Measurements from ENCODE around the gene CEBPG.

The CEBPG gene

DNA sequence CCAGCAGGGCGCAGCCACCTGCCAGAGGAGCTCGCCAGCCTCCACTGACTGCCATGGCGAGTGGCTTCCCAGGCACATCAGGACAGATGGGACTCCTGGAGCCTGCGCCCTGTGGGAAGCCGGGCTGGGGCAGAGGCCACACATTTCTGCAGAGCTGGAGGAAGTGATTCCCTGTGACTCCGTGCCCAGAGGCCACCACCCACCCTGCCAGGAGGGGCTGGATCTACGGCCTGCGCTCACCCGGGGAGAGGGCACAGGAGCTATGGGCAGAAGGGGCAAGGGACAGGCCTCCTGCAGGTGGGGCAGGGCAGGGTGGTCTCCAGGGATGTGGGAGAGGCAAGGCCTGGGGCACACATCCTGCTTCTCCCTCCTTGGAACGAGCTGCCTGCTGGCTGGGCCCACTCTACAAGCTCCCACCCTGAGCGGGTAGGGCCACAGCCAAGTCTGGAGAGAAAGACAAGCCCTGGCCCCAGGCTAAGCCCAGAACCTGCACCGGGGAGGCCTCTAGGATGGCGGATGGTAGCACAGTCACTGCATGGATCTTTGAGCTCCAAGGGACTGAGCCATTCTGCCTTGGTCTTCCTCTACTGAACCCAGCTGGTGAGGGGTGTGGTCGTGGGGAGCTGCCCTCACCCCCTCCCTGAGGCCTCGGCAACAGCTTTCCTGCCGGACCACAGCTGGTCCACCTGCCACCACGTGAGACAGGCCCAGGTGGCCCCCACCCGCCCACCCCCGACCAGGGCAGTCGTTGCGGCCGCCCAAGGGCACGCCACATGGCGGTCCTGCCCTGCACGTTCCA lies 40.6 kb downstream of the CEBPG start:
- Histone ChIP-seq H3K36me3 (ENCODE audit: insufficient read depth, low read length) (no peaks in the 10 kb centered on the region), H3K27me3 (ENCODE audit: insufficient read depth, low read length, poor library complexity, severe bottlenecking) (no peaks in the 10 kb centered on the region), H3K4me1 (ENCODE audit: insufficient read depth, low read length, poor library complexity, severe bottlenecking) (peaks cover 3% of the 10 kb centered on the region), H2AFZ (ENCODE audit: low read length) (no peak overlapping the region), H3K9ac (ENCODE audit: low read depth, low read length, poor library complexity, severe bottlenecking) (no peak overlapping the region), H3K4me3 (ENCODE audit: low read length, poor library complexity, severe bottlenecking) (no peak overlapping the region), H3K9me2 (replicated peaks; ENCODE audit: low read depth, low read length) (no peaks in the 10 kb centered on the region), H3K4me2 (ENCODE audit: low read depth, low read length, poor library complexity, severe bottlenecking) (no peak overlapping the region), H3K9me3 (ENCODE audit: insufficient read depth, low read depth, low read length) (no peaks in the 10 kb centered on the region), H3K79me2 (ENCODE audit: insufficient read depth, low read length) (no peaks in the 10 kb centered on the region), H4K20me1 (ENCODE audit: insufficient read depth, low read length, poor library complexity, severe bottlenecking) (no peaks in the 10 kb centered on the region), H3F3A (ENCODE audit: low read depth) (no peaks in the 10 kb centered on the region)
- TF ChIP-seq, protein P1, sequence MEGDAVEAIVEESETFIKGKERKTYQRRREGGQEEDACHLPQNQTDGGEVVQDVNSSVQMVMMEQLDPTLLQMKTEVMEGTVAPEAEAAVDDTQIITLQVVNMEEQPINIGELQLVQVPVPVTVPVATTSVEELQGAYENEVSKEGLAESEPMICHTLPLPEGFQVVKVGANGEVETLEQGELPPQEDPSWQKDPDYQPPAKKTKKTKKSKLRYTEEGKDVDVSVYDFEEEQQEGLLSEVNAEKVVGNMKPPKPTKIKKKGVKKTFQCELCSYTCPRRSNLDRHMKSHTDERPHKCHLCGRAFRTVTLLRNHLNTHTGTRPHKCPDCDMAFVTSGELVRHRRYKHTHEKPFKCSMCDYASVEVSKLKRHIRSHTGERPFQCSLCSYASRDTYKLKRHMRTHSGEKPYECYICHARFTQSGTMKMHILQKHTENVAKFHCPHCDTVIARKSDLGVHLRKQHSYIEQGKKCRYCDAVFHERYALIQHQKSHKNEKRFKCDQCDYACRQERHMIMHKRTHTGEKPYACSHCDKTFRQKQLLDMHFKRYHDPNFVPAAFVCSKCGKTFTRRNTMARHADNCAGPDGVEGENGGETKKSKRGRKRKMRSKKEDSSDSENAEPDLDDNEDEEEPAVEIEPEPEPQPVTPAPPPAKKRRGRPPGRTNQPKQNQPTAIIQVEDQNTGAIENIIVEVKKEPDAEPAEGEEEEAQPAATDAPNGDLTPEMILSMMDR (conservative IDR thresholded peaks at IDR 0.05; ENCODE audit: low read length) = no peak
- TF ChIP-seq EZH2phosphoT487 (IDR thresholded peaks at IDR 0.05; ENCODE audit: borderline replicate concordance) = no peak

DNA sequence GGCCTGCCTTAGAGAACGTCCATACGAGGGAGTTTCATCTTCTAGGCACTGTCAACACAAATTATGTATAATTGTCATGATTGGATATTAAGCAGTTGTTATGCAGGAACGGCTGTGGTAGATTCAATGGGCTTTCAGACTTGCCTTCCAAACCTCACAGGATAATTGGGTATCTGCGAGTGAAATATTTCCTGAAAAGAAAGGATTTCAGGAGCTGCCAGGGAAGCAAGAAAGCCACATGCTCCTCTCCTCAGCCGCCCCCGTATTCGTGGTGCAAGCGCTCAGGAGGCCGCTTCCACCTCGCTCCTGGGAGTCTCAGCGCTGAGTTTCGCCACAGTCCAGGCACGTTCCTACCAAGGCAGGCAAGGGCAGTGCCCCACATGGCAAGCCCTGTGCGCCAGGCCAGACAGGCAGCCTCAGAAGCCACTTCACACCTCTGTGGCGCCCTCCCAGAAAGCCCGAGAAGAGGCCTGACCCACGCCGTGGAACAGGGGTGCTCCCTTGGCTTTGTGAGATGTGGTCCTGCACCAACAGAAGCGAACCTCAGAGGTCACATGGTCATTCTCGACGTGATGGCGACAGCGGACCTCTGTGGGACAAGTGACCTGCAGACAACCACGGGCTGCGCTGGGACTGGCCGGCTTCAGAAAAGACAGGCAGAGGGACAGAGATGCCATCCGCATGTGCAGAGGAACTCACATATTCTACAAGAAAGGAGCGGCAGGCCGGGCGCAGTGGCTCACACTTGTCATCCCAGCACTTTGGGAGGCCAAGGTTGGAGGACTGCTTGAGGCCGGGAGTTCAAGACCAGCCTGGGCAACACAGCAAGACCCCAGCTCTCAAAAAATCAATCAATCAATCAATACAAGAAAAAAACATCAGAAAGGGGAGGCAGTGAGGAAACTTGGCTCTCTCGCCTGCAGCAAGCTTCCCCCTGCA lies 41.4 kb downstream of the CEBPG start:
- no peaks in the 10 kb centered on the region for H3K9me2 ChIP-seq (replicated peaks; ENCODE audit: low read depth, low read length)
- H3K79me2 ChIP-seq (ENCODE audit: insufficient read depth, low read length) = no peaks in the 10 kb centered on the region
- H3K4me1 ChIP-seq (ENCODE audit: insufficient read depth, low read length, poor library complexity, severe bottlenecking) = peaks cover 3% of the 10 kb centered on the region
- no peaks in the 10 kb centered on the region for H4K20me1 ChIP-seq (ENCODE audit: insufficient read depth, low read length, poor library complexity, severe bottlenecking)
- no peak for TF ChIP-seq EZH2phosphoT487 (IDR thresholded peaks at IDR 0.05; ENCODE audit: borderline replicate concordance)
- TF ChIP-seq, protein P1 (conservative IDR thresholded peaks at IDR 0.05; ENCODE audit: low read length) = no peak
- H3K4me2 ChIP-seq (ENCODE audit: low read depth, low read length, poor library complexity, severe bottlenecking) = no peak overlapping the region
- H3K4me3 ChIP-seq (ENCODE audit: low read length, poor library complexity, severe bottlenecking) = no peak overlapping the region
- H3K9ac ChIP-seq (ENCODE audit: low read depth, low read length, poor library complexity, severe bottlenecking) = no peak overlapping the region
- no peaks in the 10 kb centered on the region for H3F3A ChIP-seq (ENCODE audit: low read depth)
- H2AFZ ChIP-seq (ENCODE audit: low read length) = no peak overlapping the region
- H3K36me3 ChIP-seq (ENCODE audit: insufficient read depth, low read length) = no peaks in the 10 kb centered on the region
- H3K9me3 ChIP-seq (ENCODE audit: insufficient read depth, low read depth, low read length) = no peaks in the 10 kb centered on the region
- no peaks in the 10 kb centered on the region for H3K27me3 ChIP-seq (ENCODE audit: insufficient read depth, low read length, poor library complexity, severe bottlenecking)

DNA sequence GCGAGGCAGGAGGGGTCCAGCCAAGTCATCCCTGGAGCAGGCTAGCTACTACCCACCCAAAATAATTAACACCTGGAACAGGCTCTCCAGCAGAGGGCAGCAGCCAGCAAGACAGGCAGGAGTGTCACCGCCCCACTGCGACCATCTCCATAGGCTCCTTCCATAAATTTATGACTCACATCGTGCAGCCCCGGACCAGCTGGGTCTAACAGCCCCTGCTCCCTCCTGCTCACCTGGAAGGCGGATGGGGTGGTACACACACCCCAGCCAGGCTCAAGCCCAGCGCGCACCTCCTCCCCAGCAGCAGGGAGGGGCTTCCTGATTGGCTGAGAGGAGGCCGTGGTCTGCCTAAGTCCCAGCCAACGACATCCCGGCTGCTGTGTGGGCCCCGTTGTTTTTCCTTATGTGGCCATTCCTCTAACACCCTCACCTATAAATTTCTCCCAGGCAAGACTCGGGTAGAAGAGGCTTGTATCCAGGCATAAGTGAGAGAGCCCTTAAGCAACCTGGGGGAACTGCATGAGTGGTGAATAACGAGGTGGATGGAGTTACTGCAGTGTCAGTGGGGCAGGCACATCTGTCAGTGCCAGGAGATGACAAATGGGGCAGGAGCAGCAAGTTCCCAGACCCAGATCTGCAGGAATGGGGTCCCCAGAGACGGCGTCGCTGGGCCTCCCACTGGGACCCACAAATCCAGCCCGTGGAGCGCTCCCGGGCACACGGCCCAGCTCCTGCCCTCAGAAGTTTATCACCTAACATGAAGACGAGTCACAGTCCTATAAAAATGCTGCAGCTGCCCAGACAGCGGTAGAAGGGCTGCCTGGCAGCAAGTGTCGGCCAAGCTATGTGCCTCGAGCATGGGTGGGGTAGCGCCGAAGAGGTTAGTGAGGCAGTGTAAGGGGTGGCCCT lies 43.1 kb downstream of the CEBPG start:
- no peak for TF ChIP-seq EZH2phosphoT487 (IDR thresholded peaks at IDR 0.05; ENCODE audit: borderline replicate concordance)
- TF ChIP-seq, protein P1 (conservative IDR thresholded peaks at IDR 0.05; ENCODE audit: low read length) = peak; percentile 84
- no peaks in the 10 kb centered on the region for H3K27me3 ChIP-seq (ENCODE audit: insufficient read depth, low read length, poor library complexity, severe bottlenecking)
- H3K36me3 ChIP-seq (ENCODE audit: insufficient read depth, low read length) = no peaks in the 10 kb centered on the region
- H2AFZ ChIP-seq (ENCODE audit: low read length) = no peak overlapping the region
- no peaks in the 10 kb centered on the region for H3K9me3 ChIP-seq (ENCODE audit: insufficient read depth, low read depth, low read length)
- no peak overlapping the region for H3K9ac ChIP-seq (ENCODE audit: low read depth, low read length, poor library complexity, severe bottlenecking)
- no peaks in the 10 kb centered on the region for H3K79me2 ChIP-seq (ENCODE audit: insufficient read depth, low read length)
- H3K9me2 ChIP-seq (replicated peaks; ENCODE audit: low read depth, low read length) = no peaks in the 10 kb centered on the region
- H3F3A ChIP-seq (ENCODE audit: low read depth) = no peaks in the 10 kb centered on the region
- peaks cover 3% of the 10 kb centered on the region for H3K4me1 ChIP-seq (ENCODE audit: insufficient read depth, low read length, poor library complexity, severe bottlenecking)
- no peak overlapping the region for H3K4me3 ChIP-seq (ENCODE audit: low read length, poor library complexity, severe bottlenecking)
- H3K4me2 ChIP-seq (ENCODE audit: low read depth, low read length, poor library complexity, severe bottlenecking) = peak overlapping the region; percentile 40
- no peaks in the 10 kb centered on the region for H4K20me1 ChIP-seq (ENCODE audit: insufficient read depth, low read length, poor library complexity, severe bottlenecking)

Measured in Loucy (cell line).